Measurements from ENCODE around the gene AMPD1.

Gene AMPD1

DNA sequence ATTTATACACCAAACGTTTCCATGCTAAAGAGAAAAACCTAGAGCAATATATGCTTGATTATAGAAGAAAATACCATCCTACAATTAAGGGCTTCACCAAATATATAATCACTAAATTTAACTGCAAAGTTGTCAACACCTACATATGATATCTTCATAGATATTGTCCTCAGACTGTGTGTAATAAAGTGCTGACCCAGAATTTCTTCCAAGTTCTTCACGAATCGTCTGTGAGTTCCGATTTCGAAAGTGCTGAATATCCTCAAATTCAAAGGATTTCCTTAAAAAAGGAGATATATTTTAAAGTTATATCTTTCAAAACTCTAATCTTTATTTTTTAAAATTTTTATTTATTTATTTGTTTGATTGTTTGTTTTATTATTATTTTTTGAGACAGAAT lies 72.0 kb downstream of the AMPD1 start:
- no peak for DNase-seq

Data from DMS153 (cell line).